Measurements from ENCODE around the gene HACE1.
A peak's percentile ranks its signal among the peaks of the same experiment; 100 is the strongest.
"Not testable (repeated sequence)": the region's sequence is repeated elsewhere in the genome, so short reads cannot be mapped to it uniquely, and the experiment has no call there.

The HACE1 gene

DNA sequence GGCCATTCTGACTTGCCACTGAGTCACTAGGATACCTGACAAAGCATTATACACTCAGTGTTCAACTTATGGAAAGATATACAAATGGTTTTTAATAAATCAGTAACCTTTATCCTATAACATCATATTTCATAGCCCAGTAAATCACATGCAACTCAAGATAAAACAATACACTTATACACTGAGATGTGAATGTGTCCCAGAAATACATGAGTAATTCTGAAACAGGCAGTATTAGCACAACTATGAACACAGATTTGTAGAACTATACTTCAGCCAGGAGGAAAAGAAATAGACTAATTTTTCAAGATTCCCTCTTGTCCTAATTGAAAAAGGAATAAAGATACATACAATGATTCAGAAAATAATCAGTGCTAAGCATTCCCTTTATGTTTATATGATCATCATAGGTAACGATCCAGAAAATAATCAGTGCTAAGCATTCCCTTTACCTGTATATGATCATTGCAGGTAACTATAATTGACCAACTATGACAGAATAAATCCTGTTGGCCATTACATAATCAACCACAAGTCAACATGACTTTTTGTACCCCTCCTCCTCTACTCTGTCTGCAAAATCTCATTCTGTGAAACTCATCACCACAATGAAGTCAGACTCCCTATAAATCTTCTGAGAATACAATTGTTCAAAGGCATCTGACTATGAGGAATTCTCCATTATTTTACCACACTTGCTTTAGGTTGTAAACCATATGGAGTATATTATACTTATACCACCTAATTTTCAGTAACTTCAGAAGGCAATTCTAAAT, 30.3 kb downstream of the HACE1 start:
- no peak for DNase-seq

DNA sequence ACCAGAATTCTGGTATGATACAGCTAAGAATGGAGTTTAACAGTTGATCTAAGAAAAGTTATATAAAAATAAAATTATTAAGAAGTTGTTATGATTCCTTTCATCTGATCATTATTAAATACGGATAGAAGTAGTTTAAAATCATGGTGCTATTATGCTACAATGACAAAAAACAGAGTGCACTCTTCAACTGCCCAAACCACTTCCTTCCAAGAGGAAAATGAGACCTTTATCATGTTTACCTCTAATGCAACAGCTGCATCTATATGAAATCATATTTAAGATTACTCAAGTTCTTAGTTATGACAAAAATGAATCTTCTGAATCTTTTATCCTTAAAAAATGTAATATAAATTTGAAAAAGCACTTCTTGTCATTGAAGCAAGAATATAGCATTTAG, 31.2 kb downstream of the HACE1 start:
- no peak for DNase-seq

DNA sequence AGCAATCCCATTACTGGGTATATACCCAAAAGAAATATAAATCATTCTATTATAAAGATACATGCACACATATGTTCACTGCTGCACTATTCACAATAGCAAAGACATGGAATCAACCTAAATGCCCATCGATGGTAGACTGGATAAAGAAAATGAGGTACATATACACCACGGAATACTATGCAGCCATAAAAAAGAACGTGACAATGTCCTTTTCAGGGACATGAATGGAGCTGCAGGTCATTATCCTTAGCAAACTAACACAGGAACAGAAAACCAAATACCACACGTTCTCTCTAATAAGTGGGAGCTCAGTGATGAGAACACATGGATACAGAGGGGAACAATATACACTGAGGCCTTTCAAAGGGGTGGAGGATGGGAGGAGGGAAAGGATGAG, 38.9 kb downstream of the HACE1 start:
- not testable (repeated sequence) for DNase-seq

DNA sequence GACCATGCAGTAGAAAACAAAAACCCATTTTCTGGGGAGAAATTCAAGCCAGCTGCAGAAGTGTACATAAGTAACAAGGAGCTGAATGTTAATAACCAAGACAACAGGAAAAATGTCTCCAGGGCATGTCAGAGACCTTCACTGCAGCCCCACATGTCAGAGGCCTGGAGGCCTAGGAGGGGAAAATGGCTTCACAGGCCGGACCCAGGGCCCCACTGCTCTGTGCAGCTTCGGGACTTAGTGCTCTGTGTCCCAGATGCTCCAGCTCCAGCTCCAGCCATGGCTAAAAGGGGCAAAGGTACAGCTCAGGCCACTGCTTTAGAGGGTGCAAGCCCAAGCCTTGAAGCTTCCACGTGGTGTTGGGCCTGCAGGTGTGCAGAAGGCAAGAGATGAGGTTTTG, 43.6 kb downstream of the HACE1 start:
- DNase-seq, result no peak

DNA sequence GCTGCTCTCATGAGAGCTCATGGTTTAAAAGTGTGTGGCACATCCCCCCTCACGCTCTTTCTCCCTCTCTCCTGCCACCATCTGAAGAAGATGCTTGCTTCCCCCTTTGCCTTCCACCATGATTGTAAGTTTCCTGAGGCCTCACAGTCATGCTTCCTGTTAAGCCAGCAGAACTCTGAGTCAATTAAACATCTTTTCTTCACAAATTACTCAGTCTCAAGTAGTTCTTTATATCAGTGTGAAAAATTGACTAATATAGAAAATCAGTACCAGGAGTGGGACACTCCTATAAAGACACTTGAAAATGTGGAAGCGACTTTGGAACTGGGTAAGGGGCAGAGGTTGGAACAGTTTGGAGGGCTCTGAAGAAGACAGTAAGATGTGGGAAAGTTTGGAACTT, 45.0 kb downstream of the HACE1 start:
- no peak for DNase-seq

DNA sequence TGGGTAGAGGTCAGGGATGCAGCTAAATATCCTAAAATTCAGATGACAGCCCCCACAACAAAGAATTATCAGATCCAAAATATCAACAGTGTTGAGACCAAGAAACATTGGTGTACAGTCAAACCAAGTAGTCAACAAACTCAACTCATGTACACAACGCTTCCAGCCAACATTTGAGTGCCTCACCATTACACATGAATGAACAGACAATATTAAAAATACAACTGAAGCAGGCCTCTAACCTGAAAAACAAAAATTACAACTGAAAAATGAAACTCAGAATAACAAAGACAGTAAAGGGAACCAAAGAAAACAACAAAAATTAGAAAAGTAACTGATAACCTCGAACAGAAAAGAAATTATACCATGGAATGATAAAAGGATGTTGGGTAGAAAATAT, 46.2 kb downstream of the HACE1 start:
- no peak for DNase-seq

DNA sequence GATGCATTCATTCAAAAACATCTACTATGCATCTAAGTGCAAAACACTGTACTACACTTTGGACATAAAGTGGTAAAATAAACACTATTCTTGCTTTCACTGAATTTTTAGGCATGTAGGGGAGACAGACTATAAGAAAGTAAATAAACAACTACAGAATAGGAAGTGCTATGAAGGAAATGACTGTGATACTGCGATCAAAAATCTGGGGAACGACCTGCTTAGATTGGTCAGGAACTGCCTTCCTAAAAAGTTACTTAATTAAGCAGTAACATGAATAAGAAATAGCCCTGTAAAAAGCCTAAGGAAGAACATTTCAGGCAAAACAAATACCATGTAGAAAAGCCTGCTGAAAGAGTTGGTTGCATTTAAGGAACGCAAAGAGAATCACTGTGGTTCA, 50.6 kb downstream of the HACE1 start:
- DNase-seq, result no peak

DNA sequence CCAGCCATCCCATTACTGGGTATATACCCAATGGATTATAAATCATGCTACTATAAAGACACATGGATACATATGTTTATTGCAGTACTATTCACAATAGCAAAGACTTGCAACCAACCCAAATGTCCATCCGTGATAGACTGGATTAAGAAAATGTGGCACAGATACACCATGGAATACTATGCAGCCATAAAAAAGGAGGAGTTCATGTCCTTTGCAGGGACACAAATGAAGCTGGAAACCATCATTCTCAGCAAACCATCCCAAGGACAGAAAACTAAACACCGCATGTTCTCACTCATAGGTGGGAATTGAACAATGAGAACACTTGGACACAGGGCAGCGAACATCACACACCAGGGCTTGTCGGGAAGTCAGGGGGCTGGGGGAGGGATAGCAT, 54.4 kb downstream of the HACE1 start:
- DNase-seq, result not testable (repeated sequence)

DNA sequence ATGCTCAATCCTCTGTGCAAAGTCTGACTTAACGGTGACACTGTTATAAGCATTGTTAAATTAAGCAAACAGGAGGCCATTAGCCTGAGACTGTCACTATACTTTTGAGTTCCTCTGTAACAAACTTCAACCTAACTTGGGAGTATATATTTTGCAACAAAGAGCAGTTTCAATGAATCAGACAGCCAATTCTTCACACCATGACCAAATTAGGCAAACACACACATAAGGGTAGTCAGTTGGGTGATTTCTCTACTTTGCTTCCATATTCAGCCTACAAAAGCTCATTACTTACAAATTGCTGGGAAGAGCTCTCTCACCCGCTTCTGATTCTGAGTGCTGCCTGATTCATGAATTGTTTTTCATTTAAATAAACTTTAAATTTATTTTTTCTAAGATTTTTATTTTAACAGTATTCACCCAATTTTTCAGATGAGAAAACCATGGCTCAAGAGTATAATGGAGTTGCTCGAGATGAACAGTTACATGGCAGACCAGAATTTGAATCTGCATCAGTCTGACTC, 60.5 kb downstream of the HACE1 start:
- DNase-seq, result no peak

DNA sequence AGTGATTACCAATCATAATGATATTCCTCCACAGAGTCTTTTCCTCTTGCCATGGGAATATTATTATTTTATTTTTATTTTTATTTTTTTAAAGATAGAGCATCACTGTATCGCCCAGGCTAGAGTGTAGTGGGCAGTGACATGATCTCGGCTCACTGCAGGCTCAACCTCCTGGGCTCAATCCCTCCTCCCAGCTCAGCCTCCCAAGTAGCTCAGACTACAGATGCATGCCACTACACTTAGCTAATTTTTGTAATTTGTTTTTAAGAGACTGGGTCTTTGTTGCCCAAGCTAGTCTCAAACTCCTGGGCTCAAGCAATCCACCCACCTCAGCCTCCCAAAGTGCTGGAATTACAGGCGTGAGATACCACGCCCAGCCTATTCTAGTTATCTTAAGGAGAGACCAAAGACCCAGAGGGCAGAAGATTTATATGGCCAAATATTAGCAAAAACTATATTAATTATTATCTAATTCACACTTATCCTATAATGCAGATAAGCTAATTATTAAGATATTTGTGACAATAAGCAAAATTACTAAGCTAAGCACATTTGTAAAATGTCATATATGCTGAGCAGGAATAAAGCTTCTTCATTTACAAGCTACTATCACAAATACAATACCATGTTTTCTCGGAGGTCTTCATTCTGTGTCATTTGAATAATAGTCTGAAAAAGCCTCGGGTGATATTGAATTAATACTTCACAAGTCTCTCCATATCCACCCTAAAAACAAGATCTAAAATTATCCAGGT, 63.5 kb downstream of the HACE1 start:
- no peak for DNase-seq

DNA sequence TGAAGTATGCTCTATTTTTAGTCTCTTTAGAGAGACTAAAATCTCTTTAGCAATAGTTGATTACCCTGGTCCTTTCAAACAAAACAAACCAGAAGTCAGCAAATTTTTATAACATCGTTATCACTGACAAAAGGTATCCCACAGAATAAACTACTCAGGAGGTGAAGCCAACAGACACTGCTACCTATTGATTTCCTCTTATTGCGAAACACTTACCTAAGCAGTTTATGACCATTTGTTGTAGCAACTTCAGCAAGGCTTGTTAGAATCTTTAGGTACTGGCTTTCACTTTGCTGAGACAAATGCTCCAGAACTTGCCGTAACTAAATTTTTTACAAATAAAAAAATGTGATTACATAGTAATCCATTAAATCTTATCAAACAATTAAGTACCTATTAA, 64.4 kb downstream of the HACE1 start:
- DNase-seq, result no peak

DNA sequence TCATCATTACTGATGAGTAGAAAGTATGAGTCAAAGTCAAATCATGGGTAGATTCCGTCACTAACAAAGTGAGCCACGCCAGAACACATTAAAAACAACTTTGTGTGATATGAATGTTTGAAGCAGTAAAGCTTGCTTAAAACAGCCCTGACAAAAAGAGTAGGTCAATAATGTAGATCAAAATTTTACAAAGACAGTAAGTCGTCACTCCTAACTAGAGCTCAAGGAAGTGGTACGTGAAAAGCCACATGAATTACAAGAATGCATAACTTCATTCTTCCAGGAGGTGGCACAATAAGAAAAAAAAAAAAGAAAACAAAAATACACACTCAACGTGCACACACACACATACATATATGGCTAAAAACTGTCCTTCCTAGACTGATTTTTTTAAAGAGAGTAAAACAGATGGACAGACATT, 69.9 kb downstream of the HACE1 start:
- DNase-seq, result peak in 1 of 2 donors; percentile 3

DNA sequence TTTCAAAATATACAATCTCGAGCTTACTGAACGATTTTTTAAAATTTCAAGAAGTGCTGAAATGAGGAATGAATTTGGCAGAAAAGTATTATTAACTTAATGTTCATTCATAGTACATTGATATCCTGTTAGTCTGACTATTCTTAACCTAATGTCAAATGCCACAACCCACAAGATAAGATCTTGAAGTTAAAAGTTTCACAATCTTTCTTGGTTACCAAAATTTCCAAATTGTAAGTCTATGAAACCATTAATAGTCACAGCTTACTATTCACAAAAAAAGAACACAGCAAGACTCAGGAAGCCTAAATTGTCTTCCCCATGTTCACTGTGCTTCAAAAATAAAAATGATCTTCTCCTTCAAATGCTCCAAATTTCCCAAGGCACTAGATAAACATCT, 71.3 kb downstream of the HACE1 start:
- DNase-seq, result no peak

DNA sequence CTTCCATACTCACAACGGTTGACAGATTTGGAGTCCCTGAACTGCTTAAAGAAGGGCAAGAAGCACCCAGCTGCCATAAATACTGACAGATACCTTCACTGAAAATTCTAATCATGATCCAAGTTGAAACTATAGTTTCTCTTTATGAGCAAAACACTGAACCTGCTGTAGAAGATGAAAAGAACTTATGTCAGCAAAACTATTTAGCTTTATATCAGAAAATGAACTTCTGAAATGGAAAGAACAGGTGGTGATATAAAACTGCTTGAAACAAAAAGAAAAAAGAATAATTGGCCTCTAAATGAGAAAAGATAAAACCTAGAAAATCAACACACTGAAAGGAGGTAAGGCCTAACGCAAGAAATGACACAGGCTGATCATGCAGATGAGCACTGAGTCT, 72.4 kb downstream of the HACE1 start:
- DNase-seq, result no peak

DNA sequence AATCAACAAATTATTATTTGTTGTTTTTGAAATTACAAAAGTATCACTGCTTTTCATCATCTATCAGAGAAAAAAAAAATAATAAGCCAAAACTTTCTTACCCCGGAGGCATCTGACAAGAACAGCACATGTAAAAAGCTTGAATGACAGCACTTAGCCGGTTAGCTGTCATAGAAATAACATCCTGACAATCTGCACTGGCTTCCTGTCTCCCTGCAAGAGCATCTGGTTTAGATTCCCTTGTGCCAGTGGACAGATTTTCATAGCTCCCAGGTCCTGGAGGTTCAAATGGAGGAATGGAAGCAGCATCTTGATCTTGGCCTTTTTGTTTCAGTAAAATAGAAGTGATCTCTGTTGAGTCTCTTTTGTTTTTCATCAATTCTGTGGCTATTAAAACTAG, 74.8 kb downstream of the HACE1 start:
- no peak for DNase-seq

DNA sequence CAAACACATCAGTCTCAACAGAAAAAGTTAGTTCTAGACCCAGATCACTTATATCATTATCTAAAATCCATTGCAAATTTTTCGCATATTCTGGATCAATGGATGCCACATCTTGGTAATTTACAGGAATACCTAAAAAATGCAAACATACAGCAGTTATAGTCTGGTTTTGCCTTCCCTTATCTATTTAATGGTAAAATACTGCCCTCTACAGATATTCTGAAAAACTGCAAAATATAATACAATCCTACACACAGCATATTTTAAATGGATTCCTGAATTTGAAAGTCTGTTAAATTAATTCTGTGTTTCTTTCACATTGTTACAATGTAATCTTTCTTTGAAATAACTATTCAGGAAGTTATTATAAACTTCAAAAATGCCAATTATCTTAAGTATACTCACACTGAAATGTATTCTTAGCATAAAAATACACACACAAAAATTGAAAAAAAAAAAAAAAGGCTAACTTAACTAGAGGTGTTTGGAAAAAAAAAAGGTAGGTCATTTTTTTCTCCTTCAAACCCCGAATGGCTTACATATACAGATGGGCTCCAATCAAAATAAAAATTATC, 88.4 kb downstream of the HACE1 start:
- no peak for DNase-seq

DNA sequence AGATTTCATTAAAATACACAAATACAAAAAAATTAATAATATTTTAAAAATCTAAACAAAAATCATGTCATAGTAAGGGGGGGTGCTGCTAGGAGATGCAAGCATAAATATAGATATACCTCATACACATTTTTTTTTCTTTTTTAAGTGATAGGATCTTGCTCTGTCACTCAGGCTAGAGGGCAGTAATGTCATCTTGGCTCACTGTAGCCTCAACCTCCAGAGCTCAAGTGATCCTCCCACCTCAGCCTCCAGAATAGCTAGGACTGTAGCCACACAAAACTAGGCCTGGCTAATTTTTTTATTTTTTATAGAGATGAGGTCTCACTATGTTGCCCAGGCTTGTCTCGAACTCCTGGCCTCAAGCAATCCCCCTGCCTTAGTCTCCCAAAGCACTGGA, 90.8 kb downstream of the HACE1 start:
- DNase-seq, result no peak

DNA sequence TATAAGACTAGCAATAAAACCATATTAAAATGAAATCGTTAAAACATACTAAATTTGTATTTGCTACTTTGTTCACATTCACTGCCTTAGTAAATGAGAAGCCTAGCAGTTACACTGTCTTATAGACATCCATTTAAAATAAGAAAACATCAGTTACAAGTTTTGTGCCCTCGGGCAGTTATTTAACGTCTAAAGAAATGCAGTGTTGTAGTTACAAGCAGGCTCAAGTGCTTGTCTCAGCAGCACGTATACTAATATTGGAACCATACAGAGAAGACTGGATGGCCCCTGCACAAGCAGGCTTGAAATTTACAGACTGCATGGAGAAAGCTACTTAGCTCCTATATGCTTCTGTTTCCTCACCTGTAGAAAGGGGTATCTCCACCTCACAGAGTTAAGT, 93.1 kb downstream of the HACE1 start:
- DNase-seq, result no peak

DNA sequence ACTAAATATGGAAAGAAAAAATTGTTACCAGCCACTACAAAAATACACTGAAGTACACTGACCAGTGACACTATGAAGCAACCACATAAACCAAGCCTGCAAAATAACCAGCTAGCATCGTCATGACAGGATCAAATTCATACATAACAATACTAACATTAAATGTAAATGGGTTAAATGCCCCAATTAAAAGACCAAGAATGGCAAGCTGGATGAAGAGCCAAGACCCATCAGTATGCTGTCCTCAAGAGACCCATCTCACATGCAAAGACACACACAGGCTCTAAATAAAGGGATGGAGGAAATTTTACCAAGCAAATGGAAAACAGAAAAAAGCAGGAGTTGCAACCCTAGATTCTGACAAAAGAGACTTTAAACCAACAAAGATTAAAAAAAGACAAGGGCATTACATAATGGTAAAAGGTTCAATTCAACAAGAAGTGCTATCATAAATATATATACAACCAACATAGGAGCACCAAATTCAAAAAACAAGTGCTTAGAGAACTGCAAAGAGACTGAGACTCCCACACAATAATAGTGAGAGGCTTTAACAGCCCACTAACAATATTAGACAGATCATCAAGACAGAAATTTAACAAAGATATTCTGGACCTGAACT, 104.8 kb downstream of the HACE1 start:
- no peak for DNase-seq

DNA sequence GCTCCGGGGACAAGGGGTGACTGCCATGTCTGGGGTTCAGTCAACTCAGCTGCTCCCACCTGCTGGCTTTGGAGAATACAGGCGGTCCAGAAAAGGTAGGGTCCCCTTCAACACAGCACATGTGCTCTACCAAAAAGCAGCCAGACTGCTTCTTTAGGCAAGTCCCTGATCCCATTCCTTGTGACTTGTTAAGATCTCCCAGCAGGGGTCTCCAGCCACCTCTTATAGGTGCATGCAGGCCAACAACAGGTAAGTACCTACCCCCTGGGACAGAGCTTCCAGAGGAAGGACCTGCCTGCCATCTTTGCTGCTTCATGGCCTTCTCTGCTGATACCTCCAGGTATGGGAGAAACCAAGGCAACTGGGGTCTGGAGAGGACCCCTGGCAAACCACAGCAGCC, 106.5 kb downstream of the HACE1 start:
- DNase-seq, result no peak

DNA sequence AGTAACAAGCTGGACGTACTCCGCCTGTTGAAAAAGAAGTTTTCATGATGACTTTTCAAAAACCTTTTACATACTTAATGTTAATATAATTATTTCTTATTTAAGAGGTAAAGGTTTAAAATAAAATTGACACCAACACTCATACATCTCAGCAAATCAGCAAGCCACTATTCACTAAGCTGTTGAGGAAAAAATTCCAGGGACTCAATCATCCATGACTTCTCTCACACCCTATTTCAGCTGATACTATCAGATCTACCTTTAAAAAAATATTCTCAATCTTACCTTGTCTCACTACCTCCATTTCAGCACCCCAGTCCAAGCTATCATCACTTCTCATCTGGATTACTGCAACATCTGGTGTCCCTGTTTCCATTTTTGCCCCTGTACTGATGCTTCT, 109.3 kb downstream of the HACE1 start:
- DNase-seq, result no peak

DNA sequence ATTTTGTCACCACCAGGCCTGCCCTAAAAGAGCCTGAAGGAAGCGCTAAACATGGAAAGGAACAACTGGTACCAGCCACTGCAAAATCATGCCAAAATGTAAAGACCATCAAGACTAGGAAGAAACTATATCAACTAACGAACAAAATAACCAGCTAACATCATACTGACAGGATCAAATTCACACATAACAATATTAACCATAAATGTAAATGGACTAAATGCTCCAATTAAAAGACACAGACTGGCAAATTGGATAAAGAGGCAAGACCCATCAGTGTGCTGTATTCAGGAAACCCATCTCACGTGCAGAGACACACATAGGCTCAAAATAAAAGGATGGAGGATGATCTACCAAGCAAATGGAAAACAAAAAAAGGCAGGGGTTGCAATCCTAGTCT, 120.6 kb downstream of the HACE1 start:
- not testable (repeated sequence) for DNase-seq

DNA sequence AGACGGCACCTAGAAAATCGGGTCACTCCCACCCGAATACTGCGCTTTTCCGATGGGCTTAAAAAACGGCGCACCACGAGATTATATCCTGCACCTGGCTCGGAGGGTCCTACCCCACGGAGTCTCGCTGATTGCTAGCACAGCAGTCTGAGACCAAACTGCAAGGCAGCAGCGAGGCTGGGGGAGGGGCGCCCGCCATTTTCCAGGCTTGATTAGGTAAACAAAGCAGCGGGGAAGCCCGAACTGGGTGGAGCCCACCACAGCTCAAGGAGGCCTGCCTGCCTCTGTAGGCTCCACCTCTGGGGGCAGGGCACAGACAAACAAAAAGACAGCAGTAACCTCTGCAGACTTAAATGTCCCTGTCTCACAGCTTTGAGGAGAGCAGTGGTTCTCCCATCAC, 122.2 kb downstream of the HACE1 start:
- DNase-seq, result not testable (repeated sequence)

DNA sequence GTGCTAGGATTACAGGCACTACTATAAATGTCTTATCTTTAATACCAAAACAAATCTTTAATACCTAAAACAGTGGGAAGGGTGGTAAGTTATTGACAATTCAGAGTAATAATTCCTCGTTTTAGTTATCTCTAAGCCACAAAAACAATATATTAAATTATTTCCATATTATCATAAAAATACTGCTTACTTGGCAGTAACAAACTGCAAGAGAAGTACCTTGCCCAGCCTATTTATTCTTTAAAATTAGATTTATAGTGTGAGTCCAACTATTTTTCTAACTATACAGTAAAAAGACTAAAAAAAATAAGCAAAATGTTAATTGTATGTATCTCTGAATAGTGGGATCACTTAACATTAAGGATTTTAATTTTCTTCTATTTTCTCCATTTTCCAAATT, 123.2 kb downstream of the HACE1 start:
- no peak for DNase-seq

Data from stimulated activated CD4-positive, alpha-beta T cell treated with anti-CD3 and anti-CD28 coated beads, Interleukin-2, amount 100 ng/mL, for 24 hours (primary cell).